Measurements from ENCODE around the gene MUC6. TPM values are rescaled to one million over a fixed set of nuclear protein-coding genes. Genes with fewer than 3 reads are reported as not detected.

MUC6 gene
- total RNA-seq, 1 donor from 2014 or later = under 0.01 TPM

GRCh38 chr11:1038361-1038760 lies 1.8 kb upstream of the MUC6 start:
- DNase-seq = no peak

DNA sequence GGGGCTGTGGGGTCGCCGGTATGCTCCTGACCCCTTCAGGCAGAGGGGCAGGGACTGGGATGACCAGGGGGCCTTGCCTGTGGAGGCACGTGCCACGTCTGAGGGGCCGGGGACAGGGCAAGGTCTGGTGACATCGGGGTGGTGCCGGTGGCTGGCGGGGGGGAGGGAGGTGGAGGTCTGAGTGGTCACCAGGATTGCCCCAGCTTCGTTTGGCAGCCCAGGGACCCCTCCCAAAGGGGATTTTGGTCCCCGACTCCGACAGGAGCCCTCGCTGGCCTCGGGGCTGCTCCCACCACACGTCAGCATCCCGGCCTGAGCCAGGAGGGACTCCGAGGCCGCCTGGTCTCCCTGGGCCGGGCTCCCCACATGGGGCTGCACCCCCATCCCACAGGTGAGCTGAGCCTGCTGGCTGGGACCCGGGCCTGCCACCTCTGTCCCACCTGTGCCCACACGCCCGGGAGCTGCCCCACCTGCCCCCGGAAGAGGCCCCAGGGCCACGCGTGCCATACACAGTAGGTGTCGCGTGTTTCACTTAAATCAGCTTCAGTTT lies 1.1 kb upstream of the MUC6 start:
- no peak for DNase-seq

DNA sequence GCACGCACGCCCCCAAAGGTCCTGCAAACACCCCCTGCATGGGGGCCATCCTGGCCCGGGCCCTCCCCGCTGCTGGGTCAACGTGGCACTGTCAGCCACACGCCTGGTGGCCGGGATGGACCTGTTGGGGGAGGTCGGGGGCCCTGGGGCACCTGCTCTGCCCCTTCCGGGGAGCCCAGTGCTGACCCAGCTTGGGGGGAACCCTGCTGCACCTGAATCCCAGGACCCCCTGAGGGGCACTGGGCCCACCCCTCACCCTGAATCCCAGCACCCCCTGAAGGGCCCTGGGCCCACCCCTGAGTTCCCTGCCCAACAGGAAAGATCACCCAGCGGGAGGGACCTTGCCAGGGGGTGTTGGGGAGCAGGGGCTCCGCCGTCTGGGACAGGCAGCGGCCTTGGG lies 413 bp upstream of the MUC6 start:
- no peak for DNase-seq

DNA sequence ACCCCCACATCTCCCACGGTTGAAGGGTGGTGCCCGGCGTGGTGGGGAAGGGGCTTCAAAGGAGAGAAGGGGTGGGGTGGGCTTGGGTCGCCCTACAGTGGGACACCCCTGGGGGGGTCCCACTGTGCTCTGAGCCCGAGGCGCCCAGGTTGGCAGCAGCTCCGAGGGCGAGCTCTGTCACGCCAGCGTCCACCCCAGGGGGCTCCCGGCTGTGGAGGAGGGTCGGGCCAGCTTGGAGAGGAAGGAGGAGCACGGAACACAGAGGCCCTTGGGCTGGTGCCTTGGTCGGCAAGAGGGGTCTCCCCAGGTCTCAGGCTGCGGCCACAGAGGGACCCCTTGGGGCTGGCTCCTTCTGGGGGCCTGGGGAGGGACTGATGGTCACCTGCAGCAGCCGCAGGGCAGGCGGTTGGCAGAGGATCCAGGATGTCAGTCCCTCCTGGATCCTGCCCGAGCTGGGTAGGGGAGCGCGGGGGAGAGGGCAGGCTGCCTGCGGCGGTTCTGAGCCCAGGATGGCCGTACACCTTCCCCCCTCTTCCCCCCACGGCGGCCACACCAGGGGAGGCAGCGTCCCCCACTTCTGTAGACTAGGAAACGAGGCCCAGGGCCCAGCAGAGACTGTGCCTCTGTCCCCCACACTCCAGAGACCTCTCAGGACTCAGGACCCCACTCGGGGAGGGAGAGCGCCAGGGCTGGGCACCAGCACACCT lies 788 bp downstream of the MUC6 start:
- DNase-seq = no peak

DNA sequence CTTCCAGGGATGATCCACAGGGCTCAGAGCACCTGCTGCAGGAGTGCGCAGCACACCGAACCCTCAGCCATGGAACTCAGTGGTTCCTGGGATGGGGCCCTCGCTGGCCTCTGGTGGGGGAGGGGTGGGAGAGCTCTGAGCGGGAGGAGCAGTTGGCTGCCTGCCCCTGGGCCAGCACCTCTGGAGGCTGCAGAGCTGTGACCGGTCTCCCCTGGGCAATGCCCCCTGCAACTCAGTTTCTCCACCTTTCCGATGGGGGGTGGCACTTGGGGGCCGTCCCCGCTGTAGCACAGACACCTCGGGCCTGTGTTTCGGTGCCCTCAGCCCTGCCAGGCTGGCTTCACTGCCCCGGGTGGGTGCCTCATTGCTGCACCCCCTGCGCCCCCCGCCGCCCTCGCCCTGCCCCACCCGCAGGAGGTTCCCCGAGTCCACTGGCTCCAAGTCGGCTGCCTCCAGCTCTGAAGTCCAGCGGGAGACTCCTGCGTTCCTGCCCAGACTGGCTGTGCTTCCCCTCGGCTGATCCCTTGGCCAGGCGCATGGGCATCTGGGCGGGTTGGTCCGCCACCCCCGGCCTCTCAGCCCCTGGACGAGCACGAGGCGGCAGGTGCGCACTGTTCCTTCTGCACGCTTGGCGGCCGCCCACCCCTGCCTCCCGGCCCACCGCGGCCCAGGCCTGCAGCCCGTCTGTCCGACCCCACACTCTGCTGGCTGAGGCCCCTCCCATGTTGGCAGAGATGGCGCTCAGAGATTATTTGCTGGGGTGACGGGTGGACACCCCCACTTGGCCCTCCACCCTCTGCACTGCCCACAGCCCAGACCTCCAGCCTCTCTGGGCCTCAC lies 1.8 kb downstream of the MUC6 start:
- no peak for DNase-seq

GRCh38 chr11:1034001-1034400 lies 2.5 kb downstream of the MUC6 start:
- DNase-seq = no peak

GRCh38 chr11:1033016-1033798 lies 3.3 kb downstream of the MUC6 start:
- DNase-seq = no peak

- no peak for DNase-seq
Measured at GRCh38 chr11:1032310-1032891, 4.1 kb downstream of the MUC6 start.

GRCh38 chr11:1031121-1031899 lies 5.2 kb downstream of the MUC6 start:
- no peak for DNase-seq

DNA sequence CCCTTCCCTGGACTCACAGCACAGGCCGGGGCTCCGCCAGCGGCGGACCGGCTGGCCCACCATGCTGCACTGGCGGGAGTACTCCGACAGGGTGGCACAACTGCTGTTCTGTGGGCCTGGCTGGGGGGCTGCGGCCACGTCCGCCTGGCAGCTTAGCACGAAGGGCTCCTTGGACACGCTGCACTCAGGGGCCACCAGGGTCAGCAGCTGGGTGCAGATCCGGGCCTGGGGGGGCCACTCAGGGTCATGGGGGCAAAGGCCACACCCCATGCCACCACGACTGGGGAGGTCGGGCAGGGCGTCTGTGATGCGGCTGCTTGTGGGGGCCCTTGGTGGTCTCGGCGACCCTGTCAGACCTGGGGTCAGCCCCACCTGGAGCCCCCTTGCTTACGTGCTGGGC lies 6.0 kb downstream of the MUC6 start:
- DNase-seq = no peak

GRCh38 chr11:1030086-1030485 lies 6.4 kb downstream of the MUC6 start:
- no peak for DNase-seq

DNA sequence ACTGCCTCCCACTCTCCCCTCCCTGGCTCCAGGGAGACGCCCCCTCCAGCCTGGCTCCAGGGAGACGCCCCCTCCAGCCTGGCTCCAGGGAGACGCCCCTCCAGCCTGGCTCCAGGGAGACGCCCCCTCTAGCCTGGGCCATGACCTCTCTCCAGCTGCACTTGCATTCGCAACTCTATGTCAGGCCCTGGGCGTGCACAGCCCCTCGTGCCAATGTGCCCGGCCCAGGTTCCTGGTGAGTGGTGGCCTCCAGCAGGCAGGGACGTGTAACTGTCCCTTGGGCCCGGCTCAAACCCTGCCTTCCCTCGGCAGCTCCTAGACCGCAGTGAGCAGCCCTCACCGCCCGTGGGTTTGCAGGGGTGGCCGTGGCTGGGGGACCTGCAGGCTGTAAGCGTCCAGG lies 6.9 kb downstream of the MUC6 start:
- no peak for DNase-seq

GRCh38 chr11:1029051-1029450 lies 7.5 kb downstream of the MUC6 start:
- DNase-seq = no peak

DNA sequence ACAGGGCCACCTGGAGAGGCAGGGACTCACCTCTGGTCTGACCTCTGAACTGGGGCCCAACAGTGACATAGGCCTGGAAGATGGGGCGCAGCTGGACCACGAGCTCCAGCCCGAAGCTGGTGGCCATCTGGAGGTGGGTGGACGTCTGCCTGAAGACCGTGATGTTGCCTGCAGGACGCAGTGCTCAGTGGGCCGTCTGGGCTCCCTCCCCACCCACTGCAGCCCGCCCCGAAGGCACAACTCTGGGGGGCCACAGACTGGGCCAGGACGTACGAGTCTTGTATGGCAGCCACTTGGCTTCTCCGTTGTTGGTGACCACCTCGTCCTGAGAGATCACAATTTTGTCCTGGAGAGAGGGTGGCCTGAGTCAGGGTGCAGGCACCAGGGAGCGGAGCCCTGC lies 7.9 kb downstream of the MUC6 start:
- no peak for DNase-seq

GRCh38 chr11:1028291-1028540 lies 8.3 kb downstream of the MUC6 start:
- DNase-seq = no peak

DNA sequence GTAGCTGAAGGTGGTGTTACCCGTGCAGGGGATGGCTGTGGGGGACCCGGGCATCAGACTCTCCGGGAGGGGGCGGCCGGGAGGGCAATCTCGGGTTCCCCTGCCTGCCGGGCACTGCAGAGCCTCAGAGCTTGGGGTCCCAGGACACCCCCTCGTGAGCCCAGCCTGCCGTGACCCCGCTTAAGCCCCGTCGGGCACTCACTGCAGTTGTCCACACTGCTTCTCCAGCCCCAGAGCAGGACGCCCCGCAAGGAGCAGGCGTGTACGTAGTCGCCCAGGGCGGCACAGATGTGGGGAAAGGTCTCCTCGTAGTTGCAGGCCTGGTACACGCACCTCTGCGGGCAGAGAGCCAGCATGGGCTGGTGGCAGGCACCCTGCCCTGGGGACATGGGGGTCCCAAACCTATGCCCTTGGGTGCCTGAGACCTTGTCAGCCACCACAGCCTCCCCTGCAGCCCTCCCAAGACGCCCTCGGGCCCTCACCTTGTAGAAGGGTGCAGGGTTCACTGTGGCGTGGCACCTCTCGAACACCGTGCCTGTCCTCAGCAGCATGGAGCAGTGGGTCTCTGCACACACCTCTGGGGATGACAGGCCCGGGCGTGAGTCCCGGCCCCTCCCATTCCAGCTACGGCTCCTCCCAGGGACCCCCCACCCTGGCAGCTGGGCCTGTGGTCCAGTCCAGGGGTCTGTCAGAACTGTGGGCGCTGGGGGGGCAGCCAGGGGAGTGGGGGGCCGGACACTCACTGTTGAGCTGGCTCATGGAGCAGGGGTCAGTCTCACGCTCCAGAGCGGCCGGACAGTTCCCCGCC lies 8.8 kb downstream of the MUC6 start:
- no peak for DNase-seq

DNA sequence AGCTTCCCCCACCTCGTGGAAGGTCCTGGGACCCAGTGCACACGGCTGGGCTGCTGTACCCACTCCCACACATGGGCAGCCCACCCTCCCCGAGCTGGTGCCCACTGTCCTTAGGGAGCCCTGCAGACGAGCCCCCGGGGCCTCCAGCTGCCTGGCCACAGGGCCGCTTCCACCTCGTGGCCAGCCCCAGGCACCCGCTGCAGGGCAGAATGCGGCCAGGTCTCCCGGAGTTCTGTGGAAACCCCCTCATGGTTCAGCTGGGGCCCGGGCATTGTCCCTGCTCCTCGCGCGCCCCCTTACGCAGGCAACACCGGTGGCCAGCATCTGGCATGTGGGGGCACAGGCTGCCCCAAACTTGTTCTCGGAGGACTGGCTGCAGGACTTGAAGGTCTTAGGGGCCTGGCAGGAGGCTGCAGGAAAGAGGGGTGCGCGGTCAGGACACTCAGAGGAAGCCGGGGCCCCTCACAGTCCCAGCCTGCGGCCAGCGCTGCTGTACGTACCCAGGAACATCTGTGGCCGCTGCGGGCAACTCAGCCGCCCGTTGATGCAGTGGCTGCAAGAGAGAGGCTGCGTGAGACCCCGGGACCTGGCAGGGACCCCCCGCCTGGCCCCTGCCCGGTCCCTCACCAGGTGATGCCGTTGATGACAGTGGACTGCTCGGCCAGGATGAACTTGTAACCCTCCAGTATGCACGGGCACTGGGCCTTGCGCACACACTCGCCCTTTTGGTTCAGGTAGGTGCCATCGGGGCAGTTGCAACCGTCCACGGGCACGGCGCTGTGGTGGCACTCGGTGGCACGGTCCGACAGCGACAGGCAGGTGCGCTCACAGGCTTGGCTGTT lies 9.7 kb downstream of the MUC6 start:
- no peak for DNase-seq

- DNase-seq = no peak
Measured at GRCh38 chr11:1026163-1026450, 10.4 kb downstream of the MUC6 start.

DNA sequence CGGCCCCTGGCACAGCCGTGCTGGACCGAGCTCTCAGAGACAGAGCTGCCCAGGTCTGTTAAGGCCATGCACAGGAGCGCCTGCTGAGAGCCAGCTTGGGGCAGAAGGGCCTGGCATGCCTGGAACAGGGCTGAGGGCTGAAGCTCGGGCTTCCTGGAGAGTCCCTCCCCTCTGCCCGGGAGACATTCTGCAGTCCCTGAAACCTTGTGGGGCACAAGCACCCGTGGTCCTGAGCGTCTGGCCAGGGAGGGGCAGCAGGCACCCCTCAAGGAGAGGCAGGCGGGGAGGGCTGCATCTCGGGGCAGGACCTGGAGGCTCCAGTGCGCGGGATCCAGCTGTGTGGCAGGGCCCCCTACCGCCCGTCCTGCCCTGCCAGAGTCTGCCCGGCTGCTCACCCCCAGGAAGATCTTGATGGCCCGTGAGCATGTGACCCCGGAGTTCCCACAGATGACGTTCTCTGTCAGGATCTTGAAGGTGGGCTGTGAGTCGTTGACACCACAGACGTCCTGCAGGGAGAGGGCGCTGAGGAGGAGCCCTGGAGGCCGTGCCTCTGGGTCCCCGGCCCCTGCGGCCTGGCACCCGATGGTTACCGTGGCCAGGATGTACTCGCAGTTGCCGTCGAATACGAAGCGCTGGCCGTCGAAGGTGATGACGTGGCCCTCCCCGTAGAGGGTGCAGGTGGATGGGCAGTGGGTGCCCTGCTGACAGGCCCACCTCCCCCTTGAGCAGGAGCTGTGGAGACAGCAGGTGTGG lies 10.9 kb downstream of the MUC6 start:
- no peak for DNase-seq
